Chondrocyte (in vitro differentiated cells): Measurements from ENCODE around the gene LIM2. TPM values are rescaled to one million over a fixed set of nuclear protein-coding genes. Genes with fewer than 3 reads are reported as not detected.

Experiments used
- DNase-seq: peaks from one replicate; pipeline ENCODE4 v3.0.0; 2021; ENCODE audit warnings: mixed read lengths, low spot score
- H3K27ac Mint-ChIP-seq: one replicate; pipeline ENCODE4 v1.8.0; 2021; ENCODE audit warnings: mild to moderate bottlenecking, moderate library complexity, mixed read lengths; ENCODE audit not compliant: unreplicated experiment
- H3K27me3 Mint-ChIP-seq: 2 replicates; pipeline ENCODE4 v1.8.0; 2021; ENCODE audit warnings: low read depth, mixed read lengths
- H3K36me3 Mint-ChIP-seq: 2 replicates; pipeline ENCODE4 v1.8.0; 2021; ENCODE audit warnings: low read depth, mixed read lengths
- H3K4me1 Mint-ChIP-seq: 2 replicates; pipeline ENCODE4 v1.8.0; 2021; ENCODE audit warnings: low read depth, mild to moderate bottlenecking, mixed read lengths
- H3K4me3 Mint-ChIP-seq: one replicate; pipeline ENCODE4 v1.8.0; 2021; ENCODE audit warnings: mild to moderate bottlenecking, moderate library complexity, mixed read lengths; ENCODE audit not compliant: unreplicated experiment
- H3K9me3 Mint-ChIP-seq: 2 replicates; pipeline ENCODE4 v1.8.0; 2021; ENCODE audit warnings: low read depth, mixed read lengths
- CTCF ChIP-seq: fragments of 200-600 bp; sonication (generic); IDR thresholded peaks from 2 replicates; pipeline ENCODE4 v1.5.0; 2021; ENCODE audit warnings: antibody characterized with exemption, mild to moderate bottlenecking, moderate library complexity
- total RNA-seq: library from RNA; stranded (reverse); gene quantifications from 3 replicates; pipeline ENCODE4 v1.2.1, GENCODE V29; 2021

LIM2 gene
- total RNA-seq, 1 donor from 2014 or later: not detected

GRCh38 chr19:51342631-51343569 is 44.9 kb downstream of the LIM2 start:
- no peak for TF ChIP-seq CTCF
- Mint-ChIP-seq H3K9me3 (no peaks in the 10 kb centered on the region), H3K4me1 (peaks cover 21% of the 10 kb centered on the region), H3K27ac (no peak overlapping the region), H3K4me3 (no peak overlapping the region), H3K36me3 (peaks cover 8% of the 10 kb centered on the region), H3K27me3 (no peaks in the 10 kb centered on the region)
- no peak for DNase-seq

GRCh38 chr19:51341976-51342580 is 45.7 kb downstream of the LIM2 start, which contains the start of gene VSIG10L:
VSIG10L (minus strand) TSS chr19:51342139; CDS start chr19:51342124, 15 bp downstream.
- no peaks in the 10 kb centered on the region for H3K27me3 Mint-ChIP-seq
- DNase-seq: no peak
- no peak for TF ChIP-seq CTCF
- peaks cover 6% of the 10 kb centered on the region for H3K36me3 Mint-ChIP-seq
- peaks cover 21% of the 10 kb centered on the region for H3K4me1 Mint-ChIP-seq
- peak within 1 kb of the TSS; percentile 27 for H3K27ac Mint-ChIP-seq
- H3K9me3 Mint-ChIP-seq: no peaks in the 10 kb centered on the region
- H3K4me3 Mint-ChIP-seq: peak within 1 kb of the TSS; percentile 50

- peaks cover 6% of the 10 kb centered on the region for H3K36me3 Mint-ChIP-seq
- no peak for DNase-seq
- H3K9me3 Mint-ChIP-seq: no peaks in the 10 kb centered on the region
- no peak for TF ChIP-seq CTCF
- no peaks in the 10 kb centered on the region for H3K27me3 Mint-ChIP-seq
- H3K27ac Mint-ChIP-seq: no peak overlapping the region
- peaks cover 21% of the 10 kb centered on the region for H3K4me1 Mint-ChIP-seq
- peak overlapping the region; percentile 50 for H3K4me3 Mint-ChIP-seq
Observed at GRCh38 chr19:51341066-51341465, 46.7 kb downstream of the LIM2 start.

GRCh38 chr19:51339687-51340656 is 47.8 kb downstream of the LIM2 start:
- Mint-ChIP-seq H3K9me3 (no peaks in the 10 kb centered on the region), H3K4me3 (peak overlapping the region; percentile 100), H3K36me3 (peaks cover 3% of the 10 kb centered on the region), H3K27ac (peak overlapping the region; percentile 100), H3K27me3 (no peaks in the 10 kb centered on the region), H3K4me1 (peaks cover 21% of the 10 kb centered on the region)
- peak; percentile 99 for DNase-seq
- TF ChIP-seq CTCF: peak; percentile 52
